ENCODE data around the gene CELF1.

GRCh38 chr11:47435687-47436086 is 117.2 kb downstream of the CELF1 start:
- TF ChIP-seq CTCF (IDR thresholded peaks at IDR 0.05; ENCODE audit: low read length) (no peak), EZH2 (IDR thresholded peaks at IDR 0.05; ENCODE audit: borderline replicate concordance, low read length) (no peak)
